Subcutaneous adipose tissue (tissue), 4 donors: ENCODE measurements around the gene UTS2. TPM values are rescaled to one million over a fixed set of nuclear protein-coding genes. Genes with fewer than 3 reads are reported as not detected.

Experiments
- total RNA-seq, 4 donors: library from RNA; depleted of rRNA; stranded (reverse); fragments of >200 nt; gene quantifications; one replicate each; pipeline ENCODE4 v1.1.0, GENCODE V29; 2016
- TF ChIP-seq, protein P1 (sequence below): fragments of 450-650 bp; IDR thresholded peaks from one replicate; pipeline ENCODE4 v1.5.1; 2016; ENCODE audit warnings: low read depth, mild to moderate bottlenecking, control low read depth, antibody characterized with exemption, moderate library complexity

UTS2 gene
- total RNA-seq, 4 donors from 2014 or later: 0.34 to 3.1 TPM; not detected in 2

DNA sequence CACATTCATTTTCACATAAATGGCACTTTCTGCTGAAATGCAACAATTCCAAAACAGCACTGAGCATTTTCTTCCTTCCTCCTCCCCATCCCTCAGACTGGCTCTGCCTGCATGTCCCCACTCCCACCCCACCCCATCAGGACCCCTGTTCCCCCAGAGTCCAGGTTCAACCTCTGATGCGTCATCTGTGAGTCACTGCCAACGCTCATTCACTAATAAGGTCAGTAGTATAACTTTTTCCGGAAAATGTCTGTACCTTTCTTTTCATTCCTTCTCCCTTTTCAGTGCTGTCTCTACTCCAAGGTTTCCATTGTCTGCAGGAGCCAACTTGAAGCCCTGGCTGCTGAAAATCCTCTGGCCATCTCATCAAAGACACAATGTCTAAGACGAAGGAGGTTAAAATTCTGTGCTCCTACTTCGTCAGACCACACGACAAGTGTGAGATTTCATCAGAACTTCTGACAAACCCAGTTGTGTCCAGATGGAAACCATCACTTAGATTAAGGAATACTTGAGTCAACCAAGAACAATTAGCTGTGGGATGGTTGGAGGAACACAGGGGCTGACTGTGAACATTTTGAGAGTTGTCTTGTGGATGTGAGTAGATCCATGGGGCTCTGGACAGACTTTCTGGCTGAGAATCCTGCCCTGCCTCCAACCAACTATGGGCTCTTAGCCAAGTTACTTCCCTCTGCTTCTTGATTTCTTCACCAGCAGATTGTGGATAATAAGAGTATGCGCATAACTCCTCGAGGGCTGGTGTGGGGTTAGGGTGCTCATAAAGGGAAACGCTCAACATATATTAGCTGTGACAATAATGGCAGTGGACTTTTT lies 35.6 kb upstream of the UTS2 start:
- TF ChIP-seq, protein P1, sequence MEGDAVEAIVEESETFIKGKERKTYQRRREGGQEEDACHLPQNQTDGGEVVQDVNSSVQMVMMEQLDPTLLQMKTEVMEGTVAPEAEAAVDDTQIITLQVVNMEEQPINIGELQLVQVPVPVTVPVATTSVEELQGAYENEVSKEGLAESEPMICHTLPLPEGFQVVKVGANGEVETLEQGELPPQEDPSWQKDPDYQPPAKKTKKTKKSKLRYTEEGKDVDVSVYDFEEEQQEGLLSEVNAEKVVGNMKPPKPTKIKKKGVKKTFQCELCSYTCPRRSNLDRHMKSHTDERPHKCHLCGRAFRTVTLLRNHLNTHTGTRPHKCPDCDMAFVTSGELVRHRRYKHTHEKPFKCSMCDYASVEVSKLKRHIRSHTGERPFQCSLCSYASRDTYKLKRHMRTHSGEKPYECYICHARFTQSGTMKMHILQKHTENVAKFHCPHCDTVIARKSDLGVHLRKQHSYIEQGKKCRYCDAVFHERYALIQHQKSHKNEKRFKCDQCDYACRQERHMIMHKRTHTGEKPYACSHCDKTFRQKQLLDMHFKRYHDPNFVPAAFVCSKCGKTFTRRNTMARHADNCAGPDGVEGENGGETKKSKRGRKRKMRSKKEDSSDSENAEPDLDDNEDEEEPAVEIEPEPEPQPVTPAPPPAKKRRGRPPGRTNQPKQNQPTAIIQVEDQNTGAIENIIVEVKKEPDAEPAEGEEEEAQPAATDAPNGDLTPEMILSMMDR: no peak

- TF ChIP-seq, protein P1: no peak
These were observed 33.5 kb upstream of the UTS2 start for GRCh38 chr1:7886405-7886745.

DNA sequence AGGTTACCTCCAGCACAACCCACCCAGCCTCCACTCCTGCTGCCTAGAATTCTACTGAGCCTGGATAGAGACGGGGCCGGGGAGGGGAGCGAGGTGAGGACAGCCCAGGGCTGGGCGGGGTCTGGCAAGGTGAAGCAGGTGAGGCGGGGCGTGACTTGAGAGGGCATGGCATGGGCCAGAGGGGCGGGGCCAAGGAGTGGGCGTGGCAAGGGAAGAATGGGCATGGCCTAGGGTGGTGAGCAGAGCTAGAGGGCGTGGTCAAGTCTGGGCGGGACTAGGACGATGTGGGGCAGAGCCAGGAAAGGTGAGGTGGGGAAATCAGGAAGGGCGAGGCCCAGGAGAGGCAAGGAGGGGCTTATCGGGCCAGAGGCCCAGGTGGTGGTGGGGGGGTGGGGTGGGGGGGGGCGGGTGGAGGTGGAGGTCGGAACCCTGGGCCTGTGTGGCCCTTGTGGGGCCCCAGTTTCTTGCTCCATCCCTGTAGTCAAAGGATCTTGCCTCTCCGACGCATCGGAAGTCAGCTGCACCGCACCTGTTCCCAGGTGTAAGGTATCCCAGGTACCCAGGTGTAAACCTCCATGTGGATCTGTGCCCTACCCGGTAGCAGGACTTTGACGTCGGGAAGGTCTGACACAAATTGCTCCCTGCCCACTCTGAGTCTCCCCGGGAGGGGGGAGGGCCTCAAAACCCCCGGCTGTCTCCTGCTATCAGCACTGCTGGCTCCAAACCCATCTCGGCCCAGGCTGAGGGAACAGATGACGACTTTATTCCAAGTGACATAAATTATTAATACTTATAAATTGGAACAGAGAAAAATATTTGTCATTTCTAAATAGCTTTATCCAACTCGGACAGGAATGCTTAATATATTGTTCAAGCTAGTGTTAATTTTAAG lies 32.9 kb upstream of the UTS2 start:
- TF ChIP-seq, protein P1: no peak

DNA sequence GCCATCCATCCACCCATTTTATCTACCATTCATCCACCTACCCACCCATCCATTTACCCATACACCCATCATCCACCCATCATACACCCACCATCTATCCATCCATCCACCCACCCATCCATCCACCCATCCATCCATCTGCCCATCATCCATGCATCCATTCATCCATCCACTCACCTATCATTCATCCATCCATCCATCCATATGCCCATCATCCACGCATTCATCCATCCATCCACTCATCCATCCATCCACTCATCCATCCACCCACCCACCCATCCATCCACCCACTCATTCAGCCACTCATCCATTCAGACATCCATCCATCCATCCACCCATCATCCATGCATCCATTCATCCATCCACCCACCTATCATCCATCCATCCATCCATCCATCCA lies 31.9 kb upstream of the UTS2 start:
- TF ChIP-seq, protein P1: no peak

GRCh38 chr1:7879228-7879627 lies 26.4 kb upstream of the UTS2 start:
- TF ChIP-seq, protein P1: no peak

- TF ChIP-seq, protein P1: no peak
These were observed 25.2 kb upstream of the UTS2 start for GRCh38 chr1:7878027-7878426.
